ENCODE measurements around the gene GPC6.

The GPC6 gene

GRCh38 chr13:94195715-94196114, 969.1 kb downstream of the GPC6 start:
- TF ChIP-seq CTCF (IDR thresholded peaks at IDR 0.05; ENCODE audit: low read length) (no peak), EZH2 (IDR thresholded peaks at IDR 0.05; ENCODE audit: borderline replicate concordance, low read length) (no peak)
- Histone ChIP-seq H3K9me2 (ENCODE audit: low read depth, low read length) (no peaks in the 10 kb centered on the region), H3K27me3 (ENCODE audit: insufficient read depth, low read length) (no peaks in the 10 kb centered on the region), H3K4me3 (ENCODE audit: low read depth, low read length, poor library complexity, severe bottlenecking) (no peak overlapping the region), H3K4me2 (ENCODE audit: low read length) (no peak overlapping the region), H3K9me3 (ENCODE audit: low read length) (no peaks in the 10 kb centered on the region), H3F3A (ENCODE audit: insufficient read depth, low read length) (no peaks in the 10 kb centered on the region), H4K20me1 (ENCODE audit: insufficient read depth, low read length) (no peaks in the 10 kb centered on the region), H3K27ac (ENCODE audit: low read depth, low read length, poor library complexity, severe bottlenecking) (no peak overlapping the region), H3K79me2 (ENCODE audit: insufficient read depth, low read length) (no peaks in the 10 kb centered on the region), H3K36me3 (ENCODE audit: insufficient read depth, low read length) (no peaks in the 10 kb centered on the region), H3K4me1 (ENCODE audit: insufficient read depth, low read length, severe bottlenecking) (no peaks in the 10 kb centered on the region), H2AFZ (ENCODE audit: low read length) (no peak overlapping the region), H3K9ac (ENCODE audit: low read length) (no peak overlapping the region)

GRCh38 chr13:94196413-94196812, 969.8 kb downstream of the GPC6 start:
- no peaks in the 10 kb centered on the region for H3K36me3 ChIP-seq (ENCODE audit: insufficient read depth, low read length)
- no peaks in the 10 kb centered on the region for H3K4me1 ChIP-seq (ENCODE audit: insufficient read depth, low read length, severe bottlenecking)
- no peak overlapping the region for H3K4me3 ChIP-seq (ENCODE audit: low read depth, low read length, poor library complexity, severe bottlenecking)
- no peak overlapping the region for H2AFZ ChIP-seq (ENCODE audit: low read length)
- H3K4me2 ChIP-seq (ENCODE audit: low read length): no peak overlapping the region
- H4K20me1 ChIP-seq (ENCODE audit: insufficient read depth, low read length): no peaks in the 10 kb centered on the region
- no peaks in the 10 kb centered on the region for H3K9me3 ChIP-seq (ENCODE audit: low read length)
- H3K27me3 ChIP-seq (ENCODE audit: insufficient read depth, low read length): no peaks in the 10 kb centered on the region
- H3F3A ChIP-seq (ENCODE audit: insufficient read depth, low read length): no peaks in the 10 kb centered on the region
- no peak overlapping the region for H3K9ac ChIP-seq (ENCODE audit: low read length)
- no peak overlapping the region for H3K27ac ChIP-seq (ENCODE audit: low read depth, low read length, poor library complexity, severe bottlenecking)
- TF ChIP-seq EZH2 (IDR thresholded peaks at IDR 0.05; ENCODE audit: borderline replicate concordance, low read length) (no peak), CTCF (IDR thresholded peaks at IDR 0.05; ENCODE audit: low read length) (no peak)
- no peaks in the 10 kb centered on the region for H3K9me2 ChIP-seq (ENCODE audit: low read depth, low read length)
- no peaks in the 10 kb centered on the region for H3K79me2 ChIP-seq (ENCODE audit: insufficient read depth, low read length)

- Histone ChIP-seq H3K9ac (ENCODE audit: low read length) (no peak overlapping the region), H3K79me2 (ENCODE audit: insufficient read depth, low read length) (no peaks in the 10 kb centered on the region), H4K20me1 (ENCODE audit: insufficient read depth, low read length) (no peaks in the 10 kb centered on the region), H3K4me3 (ENCODE audit: low read depth, low read length, poor library complexity, severe bottlenecking) (no peak overlapping the region), H2AFZ (ENCODE audit: low read length) (no peak overlapping the region), H3K4me1 (ENCODE audit: insufficient read depth, low read length, severe bottlenecking) (no peaks in the 10 kb centered on the region), H3K9me3 (ENCODE audit: low read length) (no peaks in the 10 kb centered on the region), H3F3A (ENCODE audit: insufficient read depth, low read length) (no peaks in the 10 kb centered on the region), H3K36me3 (ENCODE audit: insufficient read depth, low read length) (no peaks in the 10 kb centered on the region), H3K27ac (ENCODE audit: low read depth, low read length, poor library complexity, severe bottlenecking) (no peak overlapping the region), H3K27me3 (ENCODE audit: insufficient read depth, low read length) (no peaks in the 10 kb centered on the region), H3K9me2 (ENCODE audit: low read depth, low read length) (no peaks in the 10 kb centered on the region), H3K4me2 (ENCODE audit: low read length) (no peak overlapping the region)
- TF ChIP-seq EZH2 (IDR thresholded peaks at IDR 0.05; ENCODE audit: borderline replicate concordance, low read length): no peak
- TF ChIP-seq CTCF (IDR thresholded peaks at IDR 0.05; ENCODE audit: low read length): no peak
Observed at GRCh38 chr13:94198681-94199080, 972.1 kb downstream of the GPC6 start.

Measured in OCI-LY1 (cell line).